Dermis blood vessel endothelial cell (primary cell): ENCODE data around the gene PC. TPM values are rescaled to one million over a fixed set of nuclear protein-coding genes. Genes with fewer than 3 reads are reported as not detected.
"Not testable (repeated sequence)": the region's sequence is repeated elsewhere in the genome, so short reads cannot be mapped to it uniquely, and the experiment has no call there.

ENCODE experiments used
- DNase-seq: peaks from one replicate; pipeline ENCODE4 v3.0.0; 2010
- total RNA-seq: library from RNA; depleted of rRNA; stranded (reverse); fragments of >200 nt; gene quantifications from 2 replicates; pipeline ENCODE4 v1.2.3, GENCODE V29; 2014

Gene PC
- total RNA-seq, 1 donor from 2014 or later, result 10.2 TPM

- DNase-seq, result no peak
Observed at GRCh38 chr11:66979336-66979980, 21.3 kb upstream of the PC start.

- DNase-seq, result no peak
Observed at GRCh38 chr11:66978717-66979116, 20.5 kb upstream of the PC start.

DNA sequence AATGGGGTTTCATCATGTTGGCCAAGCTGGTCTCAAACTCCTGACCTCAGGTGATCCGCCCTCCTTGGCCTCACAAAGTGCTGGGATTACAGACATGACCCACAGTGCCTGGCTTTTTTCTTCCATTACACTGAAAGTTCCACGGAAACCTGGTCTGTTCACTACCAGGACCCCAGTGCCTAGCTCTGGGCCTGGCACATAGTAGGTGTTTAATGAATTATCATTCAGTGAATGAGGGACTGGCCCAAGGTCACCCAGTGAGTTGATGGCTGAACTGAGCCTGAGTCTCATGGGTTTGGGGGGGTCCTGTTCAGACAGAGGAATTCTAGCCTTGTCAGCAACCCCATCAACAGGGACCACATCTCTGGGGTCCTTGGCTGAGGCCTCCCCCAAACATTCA is 20.0 kb upstream of the PC start:
- DNase-seq, result no peak

GRCh38 chr11:66976925-66977324 is 18.7 kb upstream of the PC start:
- DNase-seq, result no peak

DNA sequence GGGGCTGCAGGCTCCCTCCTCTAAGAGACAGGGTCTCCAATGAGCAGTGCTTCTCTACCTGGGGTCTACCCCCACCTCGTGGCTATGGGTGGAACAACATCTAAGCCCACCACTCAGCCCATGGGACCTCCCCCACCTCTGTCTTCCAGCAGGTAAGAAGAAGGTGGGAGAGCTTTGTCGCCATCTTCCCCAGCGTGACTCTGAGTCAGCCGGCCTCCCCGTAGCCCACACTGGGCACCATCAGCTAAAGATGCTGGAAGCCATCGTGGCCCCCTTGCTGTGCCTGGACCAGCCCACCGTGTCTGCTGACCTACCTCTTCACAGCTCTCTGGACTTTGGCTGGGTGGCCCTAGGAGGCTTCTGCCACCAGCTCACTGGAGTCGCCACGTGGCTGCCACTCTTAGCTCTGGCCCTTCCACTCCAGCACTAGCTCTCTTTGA is 17.9 kb upstream of the PC start:
- peak; percentile 57 for DNase-seq

DNA sequence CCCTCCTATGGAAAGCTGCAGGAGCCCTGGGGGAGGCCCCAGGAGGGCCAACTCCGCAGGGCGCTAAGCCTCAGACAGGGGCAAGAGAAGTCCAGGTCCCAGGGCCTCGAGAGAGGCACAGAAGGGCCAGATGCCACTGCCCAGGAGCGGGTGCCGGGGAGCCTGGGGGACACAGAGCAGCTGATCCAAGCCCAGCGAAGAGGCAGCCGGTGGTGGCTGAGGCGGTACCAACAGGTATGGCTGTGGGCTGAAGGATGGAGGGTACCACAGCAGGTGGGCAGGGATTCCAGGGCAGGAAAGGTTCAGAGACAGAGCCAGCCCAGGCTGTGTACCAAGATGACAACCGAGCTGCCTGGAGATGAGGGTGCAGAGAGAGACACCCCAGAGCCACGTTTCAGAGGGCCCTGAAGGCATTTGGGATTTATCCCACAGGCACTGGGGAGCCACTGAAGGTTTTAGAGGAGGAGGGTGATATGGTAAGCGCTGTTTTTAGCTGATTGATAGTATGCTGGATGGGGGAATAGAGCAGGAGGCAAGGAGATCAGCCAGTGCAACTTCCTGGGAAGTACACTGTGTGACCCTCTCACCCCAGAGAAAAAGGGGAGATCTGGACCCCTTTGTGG is 17.3 kb upstream of the PC start:
- no peak for DNase-seq

GRCh38 chr11:66974724-66975404 is 16.7 kb upstream of the PC start, which contains the start of gene C11orf86:
Gene C11orf86 (plus strand): TSS chr11:66975304. CDS start chr11:66975363, 59 bp downstream.
- DNase-seq, result no peak

GRCh38 chr11:66973956-66974580 is 15.9 kb upstream of the PC start:
- no peak for DNase-seq

- no peak for DNase-seq
Observed at GRCh38 chr11:66971488-66971887, 13.3 kb upstream of the PC start.

- DNase-seq, result peak; percentile 85
Observed at GRCh38 chr11:66970807-66971442, 12.7 kb upstream of the PC start.

GRCh38 chr11:66970371-66970806 is 12.2 kb upstream of the PC start:
- DNase-seq, result no peak

DNA sequence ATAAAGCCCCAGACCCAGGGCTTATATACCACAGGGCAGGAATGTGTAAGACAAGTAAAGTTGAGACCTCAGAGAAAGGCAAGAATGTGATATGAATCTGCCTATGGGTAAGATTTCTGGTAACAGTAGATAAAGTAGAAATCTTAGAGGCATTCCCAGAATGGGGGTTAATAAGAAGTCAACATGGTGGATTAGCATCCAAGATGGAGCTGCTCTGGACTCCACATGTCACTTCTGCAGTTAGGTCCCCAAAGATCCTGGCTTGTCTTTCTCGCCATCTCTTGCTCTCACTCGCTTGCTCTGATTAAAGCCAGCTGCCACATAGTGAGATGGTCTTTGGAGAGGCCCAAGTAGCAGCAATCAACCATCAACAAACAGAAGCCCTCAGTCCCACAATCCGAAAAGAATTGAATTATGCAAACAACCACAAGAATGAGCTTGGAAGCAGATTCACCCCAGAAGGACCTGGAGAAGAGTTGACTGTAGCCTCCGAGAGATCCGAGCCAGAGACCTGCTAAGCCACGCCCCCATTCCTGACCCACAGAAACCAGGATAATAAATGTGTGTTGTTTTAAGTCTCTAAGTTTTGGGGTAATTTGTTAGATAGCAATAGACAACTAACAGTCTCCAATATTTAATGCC is 11.5 kb upstream of the PC start:
- DNase-seq, result no peak

DNA sequence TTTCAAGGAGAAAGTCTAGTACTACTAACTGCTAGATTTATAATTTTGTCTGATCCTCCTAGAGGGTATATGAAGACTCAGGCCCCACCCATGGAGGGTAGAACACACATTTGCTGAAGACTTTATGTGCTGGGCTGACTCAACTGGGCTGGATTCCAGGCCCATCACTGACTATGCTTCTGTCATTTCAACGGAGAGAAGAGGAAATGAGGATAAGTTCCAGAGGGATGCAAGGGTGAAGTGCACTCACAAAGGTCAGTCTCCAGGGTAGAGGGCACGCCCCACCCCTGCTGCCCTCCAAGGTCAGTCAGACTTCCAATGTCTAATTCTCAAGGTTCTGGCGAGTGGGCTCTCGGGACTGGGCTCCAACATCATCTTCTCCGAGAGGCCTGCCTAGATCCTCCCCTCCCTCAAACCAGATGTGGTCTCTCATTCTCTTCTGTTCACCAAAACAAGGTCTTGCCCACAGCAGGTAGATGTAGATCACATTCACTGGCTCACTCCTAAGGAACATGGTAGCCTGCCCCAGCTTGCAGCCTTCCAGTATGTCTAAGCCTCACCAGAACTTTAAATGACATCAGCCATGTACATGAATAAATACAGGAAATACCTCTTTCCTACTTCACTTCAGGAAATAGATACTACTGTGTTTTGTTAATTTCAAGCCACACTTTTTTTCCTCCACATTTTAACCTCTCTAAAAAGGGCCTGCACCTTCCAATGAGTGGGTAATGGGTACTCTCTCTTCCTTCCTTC is 9.7 kb upstream of the PC start:
- peak; percentile 71 for DNase-seq

DNA sequence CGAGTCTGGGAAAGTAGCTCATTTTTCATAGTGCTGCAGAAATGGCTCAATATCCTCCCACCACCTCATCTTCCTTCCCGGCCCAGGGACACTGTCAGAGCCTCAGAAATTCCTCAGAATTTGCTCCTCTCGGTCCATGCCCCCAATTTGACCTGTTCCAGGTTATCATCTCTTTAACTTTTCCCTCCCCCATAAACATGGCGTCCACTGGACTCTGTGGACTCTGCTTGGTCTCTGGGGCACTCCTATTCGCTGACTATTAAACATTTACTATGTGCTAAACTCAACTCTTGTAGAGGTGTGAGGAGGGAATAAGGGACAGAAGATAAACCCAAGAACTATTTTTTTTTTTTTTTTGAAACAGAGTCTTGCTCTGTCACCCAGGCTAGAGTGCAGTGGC is 8.2 kb upstream of the PC start:
- no peak for DNase-seq

GRCh38 chr11:66964495-66964894 is 6.3 kb upstream of the PC start:
- DNase-seq, result no peak

- no peak for DNase-seq
Observed at GRCh38 chr11:66962801-66963200, 4.6 kb upstream of the PC start.

DNA sequence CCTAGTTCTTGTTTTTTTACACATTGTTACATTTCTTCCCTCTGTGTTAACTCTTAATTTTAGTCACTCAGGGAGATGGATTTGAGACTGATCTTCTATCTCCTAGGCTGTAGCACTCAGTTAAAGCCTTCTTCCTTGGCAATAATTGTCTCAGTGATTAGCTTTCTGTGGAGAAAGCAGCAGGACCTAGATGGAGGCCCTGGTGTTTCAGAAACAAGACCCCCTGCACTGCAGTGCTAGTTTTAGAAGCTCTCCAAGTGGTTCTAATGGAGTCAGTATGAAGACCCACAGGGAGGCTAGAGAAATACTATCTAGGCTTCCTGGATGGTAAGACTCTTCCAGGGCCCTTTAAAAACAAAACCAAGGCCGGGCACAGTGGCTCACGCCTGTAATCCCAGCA is 4.1 kb upstream of the PC start:
- no peak for DNase-seq

- DNase-seq, result not testable (repeated sequence)
Observed at GRCh38 chr11:66961691-66962213, 3.6 kb upstream of the PC start.

DNA sequence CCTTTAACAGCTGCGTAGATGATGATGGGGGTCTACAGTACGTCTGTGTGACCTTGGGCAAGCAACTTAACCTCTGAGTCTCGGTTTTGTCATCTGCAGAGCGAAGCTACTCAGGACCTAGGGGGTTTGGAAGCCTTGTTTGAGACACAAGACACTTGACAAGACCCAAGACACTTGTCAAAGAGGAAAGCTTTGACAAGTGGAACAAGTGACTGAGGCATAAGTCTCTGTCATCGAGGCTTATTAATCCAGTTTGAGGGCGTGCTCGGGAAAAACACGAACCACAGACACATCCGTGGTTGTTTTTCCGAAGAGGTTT is 732 bp upstream of the PC start:
- no peak for DNase-seq

DNA sequence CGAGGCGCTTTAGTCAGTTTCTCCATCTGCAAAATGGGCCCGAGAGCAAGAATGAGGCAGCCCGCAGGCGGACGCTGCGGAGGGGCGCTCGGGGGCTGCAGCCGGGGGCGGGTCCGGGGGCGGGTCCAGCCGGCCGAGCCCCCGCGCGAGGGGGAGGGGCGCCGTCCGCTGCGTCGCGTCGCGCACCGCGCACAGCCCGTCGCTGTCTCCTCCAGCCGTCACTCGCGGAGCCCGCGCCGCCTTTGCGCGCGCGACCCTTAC is 282 bp downstream of the PC start:
- DNase-seq, result no peak

DNA sequence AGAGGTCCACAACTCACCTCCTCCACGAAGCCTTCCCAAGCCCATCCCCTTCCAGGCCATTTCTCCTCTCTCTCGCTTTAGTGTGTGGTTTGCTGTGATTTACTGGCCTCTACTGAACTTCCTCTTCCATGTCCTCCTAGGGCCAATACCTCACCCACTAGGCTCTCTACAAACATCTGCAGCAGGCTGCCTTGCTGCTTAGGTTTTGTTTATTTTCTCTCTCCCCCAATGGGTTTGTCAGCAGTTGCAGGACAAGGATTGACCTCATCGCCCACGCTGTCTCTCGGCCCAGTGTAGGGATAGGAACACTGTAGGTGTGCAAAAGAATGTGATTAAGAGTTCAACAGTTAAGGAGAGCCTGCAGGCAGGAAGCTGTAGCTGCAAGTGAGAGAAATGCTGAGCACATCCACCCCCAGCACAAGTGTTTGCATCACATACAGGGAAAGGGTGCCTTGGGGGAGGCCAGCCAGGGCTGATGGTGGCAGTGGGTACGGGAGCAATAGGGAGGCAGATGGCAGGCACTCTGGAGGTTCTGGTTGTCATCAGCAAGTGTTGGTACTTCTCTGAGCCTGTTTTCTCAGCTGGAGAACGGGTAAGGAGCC is 1.4 kb downstream of the PC start:
- peak; percentile 27 for DNase-seq
